Measurements from ENCODE around the gene ARL3.

Gene ARL3

DNA sequence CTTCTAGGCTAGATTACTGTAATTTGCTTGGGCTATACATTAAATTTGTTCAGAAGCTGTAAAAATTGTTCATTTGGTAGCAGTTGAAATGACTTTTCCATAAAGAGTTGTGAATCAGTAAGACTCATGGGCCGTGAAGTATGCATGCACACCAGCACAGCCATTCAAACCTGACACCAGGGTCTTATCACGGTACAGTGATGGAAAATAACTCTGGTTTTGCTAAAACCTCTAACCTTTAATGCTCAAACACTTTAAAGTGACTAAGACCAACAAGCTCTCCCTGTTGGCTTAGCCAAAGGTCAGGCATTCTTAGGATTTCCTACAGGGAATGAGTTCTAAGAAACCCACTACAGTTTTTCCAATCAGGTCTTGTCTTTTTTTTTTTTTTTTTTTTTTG is 11.5 kb downstream of the ARL3 start:
- H3K79me2 ChIP-seq (ENCODE audit: control insufficient read depth, low read length), result peaks cover 28% of the 10 kb centered on the region
- no peaks in the 10 kb centered on the region for H3K27me3 ChIP-seq (ENCODE audit: control insufficient read depth, low read length)
- peaks cover 20% of the 10 kb centered on the region for H3K4me1 ChIP-seq (ENCODE audit: control insufficient read depth, low read length)
- no peaks in the 10 kb centered on the region for H4K20me1 ChIP-seq (ENCODE audit: control insufficient read depth, insufficient read depth, low read depth, low read length)
- no peak for TF ChIP-seq EZH2phosphoT487 (IDR thresholded peaks at IDR 0.05; ENCODE audit: borderline replicate concordance, low read length)
- TF ChIP-seq, protein P1, sequence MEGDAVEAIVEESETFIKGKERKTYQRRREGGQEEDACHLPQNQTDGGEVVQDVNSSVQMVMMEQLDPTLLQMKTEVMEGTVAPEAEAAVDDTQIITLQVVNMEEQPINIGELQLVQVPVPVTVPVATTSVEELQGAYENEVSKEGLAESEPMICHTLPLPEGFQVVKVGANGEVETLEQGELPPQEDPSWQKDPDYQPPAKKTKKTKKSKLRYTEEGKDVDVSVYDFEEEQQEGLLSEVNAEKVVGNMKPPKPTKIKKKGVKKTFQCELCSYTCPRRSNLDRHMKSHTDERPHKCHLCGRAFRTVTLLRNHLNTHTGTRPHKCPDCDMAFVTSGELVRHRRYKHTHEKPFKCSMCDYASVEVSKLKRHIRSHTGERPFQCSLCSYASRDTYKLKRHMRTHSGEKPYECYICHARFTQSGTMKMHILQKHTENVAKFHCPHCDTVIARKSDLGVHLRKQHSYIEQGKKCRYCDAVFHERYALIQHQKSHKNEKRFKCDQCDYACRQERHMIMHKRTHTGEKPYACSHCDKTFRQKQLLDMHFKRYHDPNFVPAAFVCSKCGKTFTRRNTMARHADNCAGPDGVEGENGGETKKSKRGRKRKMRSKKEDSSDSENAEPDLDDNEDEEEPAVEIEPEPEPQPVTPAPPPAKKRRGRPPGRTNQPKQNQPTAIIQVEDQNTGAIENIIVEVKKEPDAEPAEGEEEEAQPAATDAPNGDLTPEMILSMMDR (IDR thresholded peaks at IDR 0.05; ENCODE audit: low read depth, low read length, poor library complexity, severe bottlenecking), result no peak
- no peak overlapping the region for H3K27ac ChIP-seq (ENCODE audit: low read depth, low read length)
- peaks cover 28% of the 10 kb centered on the region for H3K36me3 ChIP-seq (ENCODE audit: control insufficient read depth, low read length)
- no peaks in the 10 kb centered on the region for H3K9me2 ChIP-seq (replicated peaks; ENCODE audit: control insufficient read depth, low read length)
- H3K4me3 ChIP-seq (ENCODE audit: low read length), result no peak overlapping the region
- 0 out of 2 replicates have a peak, but pooled peaks cover 3% of the 10 kb centered on the region for H3F3A ChIP-seq (ENCODE audit: control insufficient read depth, insufficient read depth)
- H3K9me3 ChIP-seq (ENCODE audit: control insufficient read depth, insufficient read depth, low read length), result no peaks in the 10 kb centered on the region
- H3K4me2 ChIP-seq (ENCODE audit: low read length), result no peak overlapping the region

GRCh38 chr10:102701796-102702195 is 12.4 kb downstream of the ARL3 start:
- no peaks in the 10 kb centered on the region for H3K27me3 ChIP-seq (ENCODE audit: control insufficient read depth, low read length)
- no peaks in the 10 kb centered on the region for H3K9me2 ChIP-seq (replicated peaks; ENCODE audit: control insufficient read depth, low read length)
- H3F3A ChIP-seq (ENCODE audit: control insufficient read depth, insufficient read depth), result 0 out of 2 replicates have a peak, but pooled peaks cover 3% of the 10 kb centered on the region
- no peak overlapping the region for H3K4me2 ChIP-seq (ENCODE audit: low read length)
- no peak overlapping the region for H3K4me3 ChIP-seq (ENCODE audit: low read length)
- H3K4me1 ChIP-seq (ENCODE audit: control insufficient read depth, low read length), result peaks cover 18% of the 10 kb centered on the region
- H3K9me3 ChIP-seq (ENCODE audit: control insufficient read depth, insufficient read depth, low read length), result no peaks in the 10 kb centered on the region
- peaks cover 34% of the 10 kb centered on the region for H3K36me3 ChIP-seq (ENCODE audit: control insufficient read depth, low read length)
- peaks cover 19% of the 10 kb centered on the region for H3K79me2 ChIP-seq (ENCODE audit: control insufficient read depth, low read length)
- H4K20me1 ChIP-seq (ENCODE audit: control insufficient read depth, insufficient read depth, low read depth, low read length), result no peaks in the 10 kb centered on the region
- no peak overlapping the region for H3K27ac ChIP-seq (ENCODE audit: low read depth, low read length)
- TF ChIP-seq EZH2phosphoT487 (IDR thresholded peaks at IDR 0.05; ENCODE audit: borderline replicate concordance, low read length), result no peak
- TF ChIP-seq, protein P1 (IDR thresholded peaks at IDR 0.05; ENCODE audit: low read depth, low read length, poor library complexity, severe bottlenecking), result no peak

DNA sequence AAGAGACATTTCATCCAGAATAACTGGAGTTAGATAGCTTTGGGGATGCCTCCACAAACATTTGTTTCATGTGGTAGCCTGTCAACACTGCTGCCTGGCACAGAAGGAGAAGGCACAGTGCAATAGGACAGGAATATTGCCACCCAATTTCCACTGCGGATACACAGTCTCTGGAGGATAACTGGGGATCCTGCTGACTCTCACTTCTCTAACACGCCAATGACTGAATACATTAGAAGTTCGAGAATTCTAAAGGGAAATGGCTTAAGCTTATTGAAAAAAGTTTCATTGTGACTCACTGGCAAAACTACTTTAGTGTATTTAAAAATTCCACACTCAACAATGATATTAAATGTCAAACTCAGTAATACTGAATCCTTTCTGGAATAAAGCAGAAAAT is 12.9 kb downstream of the ARL3 start:
- 0 out of 2 replicates have a peak, but pooled peaks cover 3% of the 10 kb centered on the region for H3F3A ChIP-seq (ENCODE audit: control insufficient read depth, insufficient read depth)
- no peak for TF ChIP-seq EZH2phosphoT487 (IDR thresholded peaks at IDR 0.05; ENCODE audit: borderline replicate concordance, low read length)
- TF ChIP-seq, protein P1 (IDR thresholded peaks at IDR 0.05; ENCODE audit: low read depth, low read length, poor library complexity, severe bottlenecking), result no peak
- peaks cover 37% of the 10 kb centered on the region for H3K36me3 ChIP-seq (ENCODE audit: control insufficient read depth, low read length)
- H4K20me1 ChIP-seq (ENCODE audit: control insufficient read depth, insufficient read depth, low read depth, low read length), result no peaks in the 10 kb centered on the region
- no peaks in the 10 kb centered on the region for H3K27me3 ChIP-seq (ENCODE audit: control insufficient read depth, low read length)
- peaks cover 14% of the 10 kb centered on the region for H3K4me1 ChIP-seq (ENCODE audit: control insufficient read depth, low read length)
- peaks cover 14% of the 10 kb centered on the region for H3K79me2 ChIP-seq (ENCODE audit: control insufficient read depth, low read length)
- no peak overlapping the region for H3K27ac ChIP-seq (ENCODE audit: low read depth, low read length)
- no peak overlapping the region for H3K4me3 ChIP-seq (ENCODE audit: low read length)
- H3K4me2 ChIP-seq (ENCODE audit: low read length), result no peak overlapping the region
- H3K9me3 ChIP-seq (ENCODE audit: control insufficient read depth, insufficient read depth, low read length), result no peaks in the 10 kb centered on the region
- no peaks in the 10 kb centered on the region for H3K9me2 ChIP-seq (replicated peaks; ENCODE audit: control insufficient read depth, low read length)
